NCI-H1694 treated with DMSO at 0.1 percent for 48 hours (cell line): ENCODE measurements around the gene SSC5D.
"Not testable (repeated sequence)": the region's sequence is repeated elsewhere in the genome, so short reads cannot be mapped to it uniquely, and the experiment has no call there.

Experiments
- DNase-seq: peaks from one replicate; lab custom pipeline; 2025; lab: John Stamatoyannopoulos, UW

SSC5D gene

DNA sequence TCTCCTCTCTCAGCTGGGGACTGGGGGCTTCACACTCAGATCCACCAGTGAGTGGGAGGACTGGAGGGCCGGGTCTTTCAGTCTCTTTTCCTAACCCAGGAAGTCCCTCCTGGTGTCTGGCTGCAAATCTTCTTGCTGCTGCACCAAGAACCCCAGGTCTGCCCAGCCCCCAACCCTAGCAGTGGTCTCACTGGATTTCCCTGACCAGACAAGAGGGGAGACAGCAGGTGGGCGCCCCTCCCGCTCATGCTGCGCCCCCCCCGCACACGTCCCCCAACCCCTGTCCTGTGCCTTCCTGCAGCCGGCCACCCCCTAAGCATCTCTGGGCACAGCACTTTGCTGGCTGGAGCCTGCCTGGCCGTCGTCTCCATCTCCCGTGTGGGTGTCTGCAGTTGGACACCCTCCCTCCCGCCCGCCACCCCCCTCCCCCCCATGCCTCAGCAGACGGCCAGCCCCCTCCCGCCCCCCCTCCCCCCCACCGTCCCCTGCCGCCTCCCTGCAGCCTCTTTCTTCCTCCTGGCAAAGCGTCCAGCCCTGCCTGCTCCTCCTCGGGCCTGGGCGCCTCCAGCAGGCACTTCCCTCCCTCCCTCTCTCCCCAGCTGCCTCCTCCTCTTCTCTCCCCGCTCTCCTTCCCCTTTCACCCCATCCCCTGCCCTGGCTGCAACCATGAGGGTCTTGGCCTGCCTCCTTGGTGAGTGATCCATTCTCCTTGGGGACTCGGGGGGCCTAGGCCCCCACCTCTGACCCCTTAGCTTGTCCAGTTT is at the start of gene SSC5D:
Gene SSC5D (plus strand): TSS at position 513 of the 764 bp plus-strand sequence. CDS start 154 bp downstream, at position 667.
- no peak for DNase-seq

DNA sequence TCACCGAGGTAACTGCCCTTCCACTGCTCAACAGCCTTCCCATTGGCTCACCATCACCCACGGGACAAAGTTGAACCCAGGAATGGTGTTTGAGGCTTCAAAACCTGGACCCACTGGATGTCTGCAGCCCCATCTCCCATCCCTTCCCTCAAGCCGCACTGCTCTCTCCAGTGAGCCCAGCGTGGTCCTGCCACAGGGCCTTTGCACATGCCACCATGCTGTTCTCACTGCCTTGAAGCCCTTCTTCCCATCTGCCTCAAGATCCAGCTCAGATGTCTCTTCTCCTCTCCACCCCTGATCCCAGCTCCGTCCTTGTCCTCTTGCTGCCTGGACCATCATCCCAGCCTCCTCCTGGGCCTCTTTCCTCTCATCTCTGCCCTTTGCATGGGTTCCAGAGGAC is 49.2 kb upstream of the SSC5D start:
- DNase-seq, result no peak

GRCh38 chr19:55440411-55441105 is 47.7 kb upstream of the SSC5D start:
- no peak for DNase-seq

GRCh38 chr19:55441319-55441691 is 46.9 kb upstream of the SSC5D start:
- DNase-seq, result no peak

DNA sequence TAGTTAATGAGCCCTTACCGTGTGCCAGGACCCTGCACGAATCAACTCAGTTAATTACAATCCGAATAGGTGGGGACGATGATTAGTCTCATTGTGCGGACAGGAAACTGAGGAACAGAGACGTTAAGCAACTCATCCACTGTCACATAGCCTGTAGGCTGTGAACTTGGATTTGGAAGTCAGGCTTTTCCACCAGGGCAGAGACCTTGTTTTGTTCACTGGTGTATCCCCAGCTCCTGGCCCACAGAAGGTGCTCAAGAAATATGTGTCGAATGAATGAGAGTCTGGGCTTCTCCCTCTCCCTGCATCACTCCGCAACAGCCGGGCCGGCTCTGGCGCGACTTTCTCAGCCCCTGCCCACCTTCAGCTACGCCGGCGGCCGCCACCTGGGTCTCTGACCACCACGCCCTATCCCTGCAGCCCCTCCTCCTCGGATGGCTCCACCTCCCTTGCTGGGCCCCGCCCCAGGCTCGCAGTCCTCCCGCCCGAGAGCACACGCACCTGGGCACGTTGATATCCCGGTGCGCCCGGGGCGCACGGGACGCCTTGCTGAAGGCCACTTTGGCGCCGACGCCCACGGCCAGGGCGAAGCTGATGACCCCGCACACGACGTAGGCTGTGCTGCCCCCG is 46.4 kb upstream of the SSC5D start:
- no peak for DNase-seq

GRCh38 chr19:55442372-55442961 is 45.8 kb upstream of the SSC5D start:
- no peak for DNase-seq

- peak; percentile 19 for DNase-seq
These were observed 45.0 kb upstream of the SSC5D start, which contains the start of gene SHISA7 for GRCh38 chr19:55443045-55443823. TSS of gene SHISA7 (minus strand) at chr19:55443300. CDS start at chr19:55442863, 437 bp downstream.

DNA sequence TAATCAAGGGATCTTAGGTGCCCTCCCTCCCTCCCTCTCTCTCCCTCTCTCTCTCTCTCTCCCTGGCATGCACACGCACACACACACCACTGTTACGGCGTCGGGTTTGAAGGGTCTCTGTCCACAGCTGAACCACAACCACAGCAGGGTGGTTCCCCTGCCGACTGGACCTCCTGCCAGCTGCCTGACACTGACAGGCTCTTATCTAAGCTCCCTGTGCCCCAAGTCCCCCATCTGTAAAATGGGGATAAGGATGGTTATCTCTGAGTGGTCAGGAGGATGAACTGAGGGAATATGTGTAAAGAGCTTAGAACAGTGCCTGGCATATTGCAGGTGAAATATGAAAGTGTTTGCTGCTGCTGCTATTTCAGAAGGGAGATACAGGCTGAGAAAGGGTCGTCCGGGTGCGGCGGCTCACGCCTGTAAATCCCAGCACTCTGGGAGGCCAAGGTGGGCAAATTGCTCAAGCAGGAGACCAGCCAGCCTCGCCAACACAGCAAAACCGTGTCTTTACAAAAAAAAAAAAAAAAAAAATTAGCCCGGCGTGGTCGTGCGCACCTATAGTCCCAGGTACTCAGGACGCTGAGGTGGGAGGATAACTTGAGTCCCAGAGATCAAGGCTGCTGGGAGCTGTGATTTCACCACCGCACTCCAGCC is 44.3 kb upstream of the SSC5D start:
- DNase-seq, result no peak

DNA sequence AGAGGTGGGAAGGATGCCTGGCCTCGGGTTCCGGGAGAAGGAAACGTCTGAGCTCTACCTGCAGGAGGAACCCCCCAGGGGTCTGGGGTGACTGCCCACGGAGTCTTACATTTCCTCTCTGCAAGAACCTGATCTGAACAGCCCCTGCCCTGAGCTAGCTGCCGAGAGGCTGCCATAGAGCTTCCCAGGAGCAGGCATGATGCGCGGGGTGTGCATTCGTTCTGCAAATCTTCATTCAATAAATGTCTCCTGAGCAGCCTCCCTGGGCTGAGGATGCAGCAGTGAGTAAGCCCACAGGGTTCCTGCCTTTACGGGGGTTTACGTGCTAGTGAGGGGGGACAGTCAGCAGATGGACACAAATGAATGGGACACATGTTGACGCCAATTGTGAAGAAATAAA is 43.6 kb upstream of the SSC5D start:
- DNase-seq, result no peak

DNA sequence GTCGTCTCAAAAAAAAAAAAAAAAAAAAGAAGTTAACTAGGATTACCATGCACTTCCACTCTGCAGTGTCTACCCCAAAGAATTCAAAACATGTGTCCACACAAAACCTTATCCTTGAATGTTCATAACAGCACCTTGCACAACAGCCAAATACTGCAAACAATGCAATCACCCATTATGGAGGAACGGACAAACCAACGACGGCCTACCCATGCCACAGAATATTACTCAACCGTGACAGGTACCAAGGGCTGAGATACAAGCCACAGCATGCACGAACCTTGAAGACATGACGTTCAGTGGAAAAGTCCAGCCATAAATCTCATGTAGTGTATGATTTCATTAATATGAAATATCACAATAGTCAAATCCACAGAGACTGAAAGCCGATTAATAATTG is 42.2 kb upstream of the SSC5D start:
- no peak for DNase-seq

DNA sequence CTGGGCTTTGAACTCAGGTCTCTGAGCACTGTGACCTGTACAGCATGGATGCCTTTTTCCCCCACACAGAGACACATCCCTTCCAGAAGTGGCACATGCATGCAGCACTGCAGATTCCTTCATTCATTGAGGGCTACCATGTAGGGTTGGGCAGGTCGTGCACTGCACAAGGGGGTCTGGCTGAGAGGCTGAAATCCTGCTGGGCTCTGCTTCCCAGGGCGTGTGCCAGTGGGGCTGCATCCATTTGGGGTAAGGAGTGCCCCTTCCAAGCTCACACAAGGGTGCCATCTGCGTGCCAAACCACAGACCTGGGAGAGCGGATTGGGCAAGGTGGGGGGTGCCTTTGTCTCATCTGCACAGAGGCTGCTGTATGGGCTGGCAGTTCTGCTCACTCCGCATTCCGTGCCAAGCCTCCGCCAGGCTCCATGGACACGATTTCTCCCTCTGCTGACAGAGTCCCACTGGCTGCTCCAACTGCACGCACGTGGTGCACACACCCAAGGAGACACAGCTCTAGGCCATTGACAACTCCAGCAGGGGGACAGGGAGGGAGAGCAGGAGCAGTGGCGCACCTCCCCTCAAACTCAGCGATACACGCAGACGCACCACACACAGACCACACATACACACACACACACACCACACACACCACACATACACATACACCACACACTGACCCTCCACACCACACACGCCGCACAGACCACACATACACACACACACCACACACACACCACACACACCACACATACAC is 40.6 kb upstream of the SSC5D start:
- DNase-seq, result peak; percentile 31

- not testable (repeated sequence) for DNase-seq
These were observed 40.1 kb upstream of the SSC5D start for GRCh38 chr19:55448175-55448490.

- DNase-seq, result no peak
These were observed 38.8 kb upstream of the SSC5D start for GRCh38 chr19:55449469-55449868.

DNA sequence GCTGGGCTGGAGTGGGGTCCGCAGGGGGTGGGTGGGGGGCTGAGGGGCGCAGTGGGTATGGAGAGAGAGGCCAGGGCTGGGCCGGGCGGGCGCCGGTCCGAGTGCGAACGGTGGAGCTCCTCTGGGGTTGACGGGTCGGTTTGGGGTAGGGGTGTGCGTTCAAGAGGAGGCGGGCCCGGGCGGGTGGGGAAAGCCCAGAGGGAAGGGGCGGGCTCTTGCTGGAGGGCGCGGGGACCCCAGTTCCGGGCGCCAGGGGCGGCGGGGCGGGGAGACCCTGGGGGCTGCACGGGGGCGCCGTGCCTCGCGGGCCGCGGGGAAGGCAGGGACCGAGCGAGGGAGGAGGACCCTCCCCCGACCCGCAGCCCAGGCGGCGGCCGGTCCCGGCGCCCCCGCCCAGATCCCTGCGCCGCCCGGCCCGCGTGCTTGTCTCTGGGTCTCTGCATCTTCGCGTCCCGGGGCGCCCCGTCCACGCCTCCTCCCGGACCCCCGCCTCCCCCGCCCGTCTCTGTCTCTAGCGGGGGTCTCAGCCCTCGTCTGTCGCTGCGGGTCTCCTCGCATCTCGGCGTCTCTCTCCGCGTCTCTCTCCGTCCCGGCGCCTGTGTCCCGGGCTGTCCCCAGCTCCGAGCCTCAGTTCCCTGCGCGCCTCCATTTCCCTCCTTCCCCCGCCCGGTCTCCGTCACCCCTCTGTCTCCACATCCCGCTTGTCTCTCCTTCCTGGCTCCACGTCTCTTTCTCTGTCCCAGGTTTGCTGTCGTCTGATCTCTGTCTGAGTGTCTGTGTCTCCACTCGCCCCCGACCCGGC is 36.9 kb upstream of the SSC5D start:
- no peak for DNase-seq

- DNase-seq, result no peak
These were observed 36.1 kb upstream of the SSC5D start for GRCh38 chr19:55451965-55452748.

DNA sequence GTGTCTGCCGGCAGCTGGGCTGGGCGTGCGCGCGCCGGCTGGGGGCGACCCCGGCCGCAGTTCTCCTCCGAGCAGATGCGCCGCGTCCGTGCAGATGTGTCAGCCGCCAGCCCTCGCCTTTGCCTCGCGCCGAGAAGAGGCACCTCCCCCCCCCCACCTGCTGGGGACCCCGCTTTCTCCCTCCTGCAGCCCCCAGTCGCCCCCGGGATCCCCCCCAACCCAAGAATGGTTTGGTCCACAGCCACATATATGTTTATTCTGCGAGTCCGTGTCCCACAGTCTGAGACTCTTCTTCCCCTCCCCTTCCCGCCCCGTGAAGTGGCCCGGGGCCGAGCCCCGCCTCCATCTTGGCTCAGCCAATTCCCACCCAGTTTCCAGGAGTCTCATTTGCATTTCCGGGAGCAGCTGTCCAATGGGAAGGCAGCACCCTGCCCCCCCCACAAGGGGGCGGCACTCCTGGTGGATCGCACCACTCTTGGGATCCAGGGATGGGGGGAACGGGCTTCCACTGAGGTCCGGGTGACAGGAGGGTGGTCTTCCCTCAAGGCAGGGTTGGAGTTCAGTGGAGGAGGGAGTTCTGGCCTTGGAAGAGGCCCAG is 35.4 kb upstream of the SSC5D start:
- peak; percentile 85 for DNase-seq

GRCh38 chr19:55453511-55454260 is 34.5 kb upstream of the SSC5D start:
- DNase-seq, result no peak

GRCh38 chr19:55454787-55455243 is 33.4 kb upstream of the SSC5D start:
- DNase-seq, result peak; percentile 40
